A673 (cell line): ENCODE results near the gene OR51E2.

Experiments used
- EZH2 ChIP-seq: fragments of 200-600 bp; sonication (generic); IDR thresholded peaks from 2 replicates; pipeline ENCODE4 v1.6.1; 2017; ENCODE audit warnings: borderline replicate concordance, low read depth, mild to moderate bottlenecking, mixed read lengths, antibody characterized with exemption, low read length; ENCODE audit not compliant: poor library complexity, severe bottlenecking
- TF ChIP-seq, protein P1 (sequence below): fragments of 300-800, 200-600 bp; sonication (generic); conservative IDR thresholded peaks from 2 replicates; pipeline ENCODE4 v1.5.1; 2017; ENCODE audit warnings: low read depth, mild to moderate bottlenecking, antibody characterized with exemption, low read length, moderate library complexity, mixed read lengths

DNA sequence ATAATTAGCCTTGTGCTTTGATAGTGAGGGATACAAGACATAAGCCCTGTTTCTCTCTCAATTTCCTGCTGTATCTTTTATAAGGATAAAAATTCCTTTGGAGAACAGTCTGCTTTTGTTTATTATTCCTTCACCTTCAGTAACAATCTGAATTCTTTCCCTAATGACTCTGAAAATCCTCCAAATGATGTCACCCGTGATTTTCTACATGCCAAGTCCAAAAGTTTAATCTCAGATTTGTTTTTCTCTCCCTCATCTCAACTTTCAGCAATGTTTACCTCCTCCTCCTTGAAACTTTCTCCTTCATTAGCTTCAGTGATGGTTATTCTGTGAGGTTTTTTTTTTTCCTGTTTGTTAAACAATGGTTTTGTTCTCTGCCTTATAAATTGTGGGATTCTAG, 2.2 kb downstream of the OR51E2 start:
- TF ChIP-seq, protein P1, sequence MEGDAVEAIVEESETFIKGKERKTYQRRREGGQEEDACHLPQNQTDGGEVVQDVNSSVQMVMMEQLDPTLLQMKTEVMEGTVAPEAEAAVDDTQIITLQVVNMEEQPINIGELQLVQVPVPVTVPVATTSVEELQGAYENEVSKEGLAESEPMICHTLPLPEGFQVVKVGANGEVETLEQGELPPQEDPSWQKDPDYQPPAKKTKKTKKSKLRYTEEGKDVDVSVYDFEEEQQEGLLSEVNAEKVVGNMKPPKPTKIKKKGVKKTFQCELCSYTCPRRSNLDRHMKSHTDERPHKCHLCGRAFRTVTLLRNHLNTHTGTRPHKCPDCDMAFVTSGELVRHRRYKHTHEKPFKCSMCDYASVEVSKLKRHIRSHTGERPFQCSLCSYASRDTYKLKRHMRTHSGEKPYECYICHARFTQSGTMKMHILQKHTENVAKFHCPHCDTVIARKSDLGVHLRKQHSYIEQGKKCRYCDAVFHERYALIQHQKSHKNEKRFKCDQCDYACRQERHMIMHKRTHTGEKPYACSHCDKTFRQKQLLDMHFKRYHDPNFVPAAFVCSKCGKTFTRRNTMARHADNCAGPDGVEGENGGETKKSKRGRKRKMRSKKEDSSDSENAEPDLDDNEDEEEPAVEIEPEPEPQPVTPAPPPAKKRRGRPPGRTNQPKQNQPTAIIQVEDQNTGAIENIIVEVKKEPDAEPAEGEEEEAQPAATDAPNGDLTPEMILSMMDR, result no peak
- TF ChIP-seq EZH2, result no peak
